Nephron (organoid): ENCODE data around the gene SIPA1L3.
A peak's percentile ranks its signal among the peaks of the same experiment; 100 is the strongest.

ENCODE experiments used
- H3K27ac Mint-ChIP-seq, 3 experiments: 2 replicates each; pipeline ENCODE4 v1.8.0; 2020; ENCODE audit warnings: mixed read lengths in 3 of 3, mild to moderate bottlenecking in 2 of 3, moderate library complexity in 1 of 3
- H3K27me3 Mint-ChIP-seq: 2 replicates; pipeline ENCODE4 v1.8.0; 2021; ENCODE audit warnings: low read depth, mild to moderate bottlenecking, moderate library complexity, mixed read lengths
- H3K36me3 Mint-ChIP-seq: 2 replicates; pipeline ENCODE4 v1.8.0; 2020; ENCODE audit warnings: low read depth, mixed read lengths
- H3K4me1 Mint-ChIP-seq: 2 replicates; pipeline ENCODE4 v1.8.0; 2020; ENCODE audit warnings: mixed read lengths
- H3K4me3 Mint-ChIP-seq, 3 experiments: 2 replicates each; pipeline ENCODE4 v1.8.0; 2020; ENCODE audit warnings: mild to moderate bottlenecking in 3 of 3, mixed read lengths in 3 of 3, moderate library complexity in 2 of 3
- H3K9me3 Mint-ChIP-seq: 2 replicates; pipeline ENCODE4 v1.8.0; 2020; ENCODE audit warnings: mixed read lengths
- CTCF ChIP-seq, 3 experiments: fragments of 200-600 bp; sonication (generic); IDR thresholded peaks; one replicate each; pipeline ENCODE4 v1.5.0; 2021; ENCODE audit warnings: antibody characterized with exemption in 3 of 3; ENCODE audit not compliant: unreplicated experiment in 3 of 3

The SIPA1L3 gene

GRCh38 chr19:38003438-38004185 lies 96.6 kb downstream of the SIPA1L3 start:
- no peaks in the 10 kb centered on the region for H3K36me3 Mint-ChIP-seq
- H3K27me3 Mint-ChIP-seq = no peaks in the 10 kb centered on the region
- H3K9me3 Mint-ChIP-seq = no peaks in the 10 kb centered on the region
- H3K4me1 Mint-ChIP-seq = peaks cover 20% of the 10 kb centered on the region
- TF ChIP-seq CTCF (IDR thresholded peaks at IDR 0.05; ENCODE audit: unreplicated experiment in 3 of 3) = no peak
- no peak overlapping the region for H3K27ac Mint-ChIP-seq
- no peak overlapping the region for H3K4me3 Mint-ChIP-seq

DNA sequence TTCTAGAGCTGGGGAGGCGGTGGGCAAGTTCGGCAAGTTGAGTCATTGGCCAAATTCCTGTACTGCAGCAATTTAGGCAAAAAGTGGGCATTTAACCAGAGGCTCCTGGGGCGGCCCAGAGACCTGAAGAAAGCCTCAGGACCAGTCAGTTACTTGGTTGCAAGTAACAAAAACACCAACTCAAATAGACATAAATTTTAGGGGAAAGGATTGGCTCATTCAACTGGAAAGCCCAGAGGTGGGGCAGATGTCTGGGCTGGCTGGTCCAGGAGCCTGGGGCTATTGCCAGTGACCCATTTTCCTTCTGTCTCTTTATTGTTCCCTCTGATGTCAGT lies 97.1 kb downstream of the SIPA1L3 start:
- TF ChIP-seq CTCF (IDR thresholded peaks at IDR 0.05; ENCODE audit: unreplicated experiment in 3 of 3) = no peak
- Mint-ChIP-seq H3K9me3 (no peaks in the 10 kb centered on the region), H3K4me3 (no peak overlapping the region), H3K27ac (no peak overlapping the region), H3K4me1 (peaks cover 16% of the 10 kb centered on the region), H3K36me3 (no peaks in the 10 kb centered on the region), H3K27me3 (no peaks in the 10 kb centered on the region)

DNA sequence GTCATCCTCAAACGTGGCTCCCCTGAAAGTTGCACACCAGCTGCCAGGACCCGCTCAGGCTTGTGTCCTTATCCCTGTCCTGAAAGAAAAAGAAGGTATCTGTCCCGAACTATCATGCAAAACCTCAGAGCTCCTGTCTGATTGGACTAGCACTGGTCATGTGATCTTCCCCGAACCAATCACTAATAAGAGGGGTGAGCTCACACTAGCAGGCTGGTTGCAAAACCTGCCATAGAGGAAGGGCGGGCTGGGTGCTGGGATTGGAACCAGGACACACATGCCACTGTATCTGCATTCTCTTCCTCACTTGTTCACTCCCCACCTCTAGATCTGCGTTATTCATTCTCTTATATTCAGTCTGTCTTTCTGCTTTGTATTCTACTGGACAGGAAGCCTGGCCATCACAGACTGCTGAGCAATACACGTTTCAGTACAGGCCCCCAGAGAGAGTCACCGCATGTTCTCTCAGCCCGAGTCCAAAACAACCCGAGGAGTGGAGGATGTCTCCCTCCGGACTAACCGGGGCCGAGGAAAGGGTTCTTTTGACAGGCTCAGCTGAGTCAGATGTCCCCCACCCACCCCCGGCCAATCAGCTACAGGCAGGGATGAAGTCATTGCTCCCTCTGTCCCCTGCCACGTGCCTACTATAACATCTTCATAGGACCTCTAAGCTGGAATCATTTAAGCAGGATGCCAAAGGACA lies 97.7 kb downstream of the SIPA1L3 start:
- no peak for TF ChIP-seq CTCF (IDR thresholded peaks at IDR 0.05; ENCODE audit: unreplicated experiment in 3 of 3)
- Mint-ChIP-seq H3K27ac (no peak overlapping the region), H3K4me1 (peaks cover 11% of the 10 kb centered on the region), H3K4me3 (no peak overlapping the region), H3K36me3 (no peaks in the 10 kb centered on the region), H3K27me3 (no peaks in the 10 kb centered on the region), H3K9me3 (no peaks in the 10 kb centered on the region)

GRCh38 chr19:38005224-38005614 lies 98.2 kb downstream of the SIPA1L3 start:
- TF ChIP-seq CTCF (IDR thresholded peaks at IDR 0.05; ENCODE audit: unreplicated experiment in 3 of 3) = no peak
- H3K9me3 Mint-ChIP-seq = no peaks in the 10 kb centered on the region
- peak overlapping the region; percentile 24 to 50 (median 38) for H3K4me3 Mint-ChIP-seq
- H3K27me3 Mint-ChIP-seq = no peaks in the 10 kb centered on the region
- no peaks in the 10 kb centered on the region for H3K36me3 Mint-ChIP-seq
- H3K27ac Mint-ChIP-seq = no peak overlapping the region
- H3K4me1 Mint-ChIP-seq = peaks cover 11% of the 10 kb centered on the region

- Mint-ChIP-seq H3K9me3 (no peaks in the 10 kb centered on the region), H3K4me3 (no peak overlapping the region)
Observed at GRCh38 chr19:38006361-38007045, 99.5 kb downstream of the SIPA1L3 start.

More at GRCh38 chr19:38006361-38007045, 99.5 kb downstream of the SIPA1L3 start:
- no peaks in the 10 kb centered on the region for H3K36me3 Mint-ChIP-seq
- H3K27ac Mint-ChIP-seq = peak overlapping the region in 2 of 3 experiments; percentile 38 to 78
- no peak for TF ChIP-seq CTCF (IDR thresholded peaks at IDR 0.05; ENCODE audit: unreplicated experiment in 3 of 3)
- H3K4me1 Mint-ChIP-seq = peaks cover 11% of the 10 kb centered on the region
- no peaks in the 10 kb centered on the region for H3K27me3 Mint-ChIP-seq
